WTC11 (cell line): ENCODE measurements around the gene TMEM150B. TPM values are rescaled to one million over a fixed set of nuclear protein-coding genes. Genes with fewer than 3 reads are reported as not detected.

Experiments used
- ATAC-seq: fragments of 200-7000 bp; cut with Tn5 transposase; 2 replicates; pipeline ENCODE4 v1.10.0; 2021; ENCODE audit warnings: mild to moderate bottlenecking, moderate library complexity
- CTCF ChIA-PET: fragments of 300-600 bp; sonication (Branson Sonifier 250); formaldehyde crosslinking; loops from one replicate; lab custom pipeline; 2021; ENCODE audit warnings: antibody characterized with exemption; lab: Charles Lee
- POLR2A ChIA-PET: fragments of 350-600 bp; sonication (Branson Sonifier 250); formaldehyde crosslinking; loops from one replicate; lab custom pipeline; 2021; ENCODE audit warnings: antibody characterized with exemption; lab: Charles Lee
- DNase-seq: peaks from one replicate; pipeline ENCODE4 v3.0.0; 2021; ENCODE audit warnings: low spot score
- H3K27ac Mint-ChIP-seq: 2 replicates; pipeline ENCODE4 v1.8.0; 2021; ENCODE audit warnings: mixed read lengths
- H3K27me3 Mint-ChIP-seq: 2 replicates; pipeline ENCODE4 v1.8.0; 2021; ENCODE audit warnings: low read depth, mild to moderate bottlenecking, moderate library complexity, mixed read lengths
- H3K36me3 Mint-ChIP-seq: 2 replicates; pipeline ENCODE4 v1.8.0; 2021; ENCODE audit warnings: mixed read lengths
- H3K4me1 Mint-ChIP-seq: 2 replicates; pipeline ENCODE4 v1.8.0; 2022; ENCODE audit warnings: mixed read lengths
- H3K4me3 Mint-ChIP-seq: 2 replicates; pipeline ENCODE4 v1.8.0; 2021; ENCODE audit warnings: mild to moderate bottlenecking, moderate library complexity, mixed read lengths
- H3K9me3 Mint-ChIP-seq: 2 replicates; pipeline ENCODE4 v1.8.0; 2021; ENCODE audit warnings: mixed read lengths
- ATF3 ChIP-seq: sonication (generic); formaldehyde crosslinking; conservative IDR thresholded peaks from 2 replicates; pipeline ENCODE4 v1.8.1; 2022; ENCODE audit warnings: mild to moderate bottlenecking, missing genetic modification reagents
- GRHL2 ChIP-seq: fragments of 250-450 bp; sonication (Bioruptor Pico); IDR thresholded peaks from 2 replicates; pipeline ENCODE4 v1.8.0; 2022; ENCODE audit warnings: mild to moderate bottlenecking, moderate library complexity; ENCODE audit not compliant: insufficient replicate concordance, severe bottlenecking
- HMGA2 ChIP-seq: fragments of 250-450 bp; sonication (Bioruptor Pico); IDR thresholded peaks from 2 replicates; pipeline ENCODE4 v1.4.0; 2021; ENCODE audit warnings: mild to moderate bottlenecking, moderate library complexity
- IRF2 ChIP-seq: sonication (generic); formaldehyde crosslinking; IDR thresholded peaks from 2 replicates; pipeline ENCODE4 v1.8.0; 2022; ENCODE audit warnings: low read depth, missing genetic modification reagents, borderline replicate concordance
- JUN ChIP-seq: sonication (generic); formaldehyde crosslinking; IDR thresholded peaks from 2 replicates; pipeline ENCODE4 v1.8.0; 2023; ENCODE audit warnings: mild to moderate bottlenecking, missing genetic modification reagents
- MAX ChIP-seq: sonication (generic); formaldehyde crosslinking; IDR thresholded peaks from 2 replicates; pipeline ENCODE4 v1.8.0; 2022; ENCODE audit warnings: mild to moderate bottlenecking, missing genetic modification reagents
- MLX ChIP-seq: sonication (generic); formaldehyde crosslinking; IDR thresholded peaks from 2 replicates; pipeline ENCODE4 v1.8.1; 2023; ENCODE audit warnings: mild to moderate bottlenecking, missing genetic modification reagents, moderate library complexity
- MXD4 ChIP-seq: fragments of 250-450 bp; sonication (Bioruptor Pico); IDR thresholded peaks from 2 replicates; pipeline ENCODE4 v1.8.0; 2021; ENCODE audit warnings: mild to moderate bottlenecking, moderate library complexity, borderline replicate concordance
- MYBL2 ChIP-seq: sonication (generic); formaldehyde crosslinking; IDR thresholded peaks from 2 replicates; pipeline ENCODE4 v1.8.1; 2023; ENCODE audit warnings: mild to moderate bottlenecking, moderate library complexity, missing genetic modification reagents
- RELA ChIP-seq: sonication (generic); formaldehyde crosslinking; IDR thresholded peaks from 2 replicates; pipeline ENCODE4 v1.8.1; 2022; ENCODE audit warnings: missing genetic modification reagents, mild to moderate bottlenecking, borderline replicate concordance
- STAT6 ChIP-seq: sonication (generic); formaldehyde crosslinking; conservative IDR thresholded peaks from 2 replicates; pipeline ENCODE4 v1.8.1; 2023; ENCODE audit warnings: mild to moderate bottlenecking, low read depth, missing genetic modification reagents, moderate library complexity
- TEAD4 ChIP-seq: sonication (generic); formaldehyde crosslinking; IDR thresholded peaks from 2 replicates; pipeline ENCODE4 v1.8.0; 2022; ENCODE audit warnings: mild to moderate bottlenecking, missing genetic modification reagents
- ZBTB21 ChIP-seq: sonication (generic); formaldehyde crosslinking; IDR thresholded peaks from 2 replicates; pipeline ENCODE4 v1.8.1; 2023; ENCODE audit warnings: mild to moderate bottlenecking, missing genetic modification reagents, borderline replicate concordance
- ZBTB43 ChIP-seq: sonication (generic); formaldehyde crosslinking; IDR thresholded peaks from 2 replicates; pipeline ENCODE4 v1.8.1; 2023; ENCODE audit warnings: mild to moderate bottlenecking, missing genetic modification reagents
- ZNF121 ChIP-seq: sonication (generic); formaldehyde crosslinking; IDR thresholded peaks from 2 replicates; pipeline ENCODE4 v1.8.0; 2023; ENCODE audit warnings: missing genetic modification reagents
- ZNF138 ChIP-seq: sonication (generic); formaldehyde crosslinking; conservative IDR thresholded peaks from 2 replicates; pipeline ENCODE4 v1.8.1; 2022; ENCODE audit warnings: mild to moderate bottlenecking, moderate library complexity, missing genetic modification reagents
- ZNF532 ChIP-seq: fragments of 250-450 bp; sonication (Bioruptor Pico); IDR thresholded peaks from 2 replicates; pipeline ENCODE4 v1.9.0; 2021; ENCODE audit warnings: mild to moderate bottlenecking, borderline replicate concordance
- total RNA-seq: library from RNA; stranded (reverse); gene quantifications from 3 replicates; pipeline ENCODE4 v1.2.3, GENCODE V29; 2021
- TF ChIP-seq, protein P1 (sequence below): sonication (generic); formaldehyde crosslinking; IDR thresholded peaks from 2 replicates; pipeline ENCODE4 v1.8.1; 2022; ENCODE audit warnings: mild to moderate bottlenecking, missing genetic modification reagents, moderate library complexity, borderline replicate concordance
- TF ChIP-seq, protein P2 (sequence below): sonication (generic); formaldehyde crosslinking; IDR thresholded peaks from 2 replicates; pipeline ENCODE4 v1.8.0; 2023; ENCODE audit warnings: missing genetic modification reagents

Gene TMEM150B
- total RNA-seq, 1 experiment from 2014 or later: 0.44 TPM

DNA sequence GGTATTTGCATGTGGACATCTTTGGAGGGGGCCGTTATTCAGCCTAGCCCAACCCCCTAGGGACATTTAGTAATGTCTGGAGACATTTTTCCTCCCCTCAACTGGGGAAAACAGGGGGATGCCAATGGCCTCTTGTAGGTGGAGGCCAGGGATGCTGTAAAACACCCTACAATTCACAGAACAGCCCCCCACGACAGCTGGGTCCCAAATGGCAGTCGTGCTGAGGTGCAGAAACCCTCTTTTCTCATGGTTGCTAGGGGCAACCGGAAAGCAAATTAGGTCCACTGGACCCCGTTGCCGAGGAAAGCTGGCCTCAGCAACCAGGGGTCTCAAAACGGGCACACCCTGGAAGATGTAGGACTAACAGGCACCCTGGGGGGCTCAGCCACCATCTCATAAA is 14.6 kb downstream of the TMEM150B start (continued):
- no peak for TF ChIP-seq ZBTB43 (CRISPR knock-in tag)
- no peak for TF ChIP-seq ATF3 (CRISPR knock-in tag)
- no peak for TF ChIP-seq STAT6 (CRISPR knock-in tag)
- TF ChIP-seq MLX: no peak
- TF ChIP-seq MYBL2 (CRISPR knock-in tag): no peak
- TF ChIP-seq HMGA2 (CRISPR knock-in tag): no peak
- no peak for TF ChIP-seq IRF2 (CRISPR knock-in tag)
- no peak for TF ChIP-seq JUN
- no peak for TF ChIP-seq MAX (CRISPR knock-in tag)

DNA sequence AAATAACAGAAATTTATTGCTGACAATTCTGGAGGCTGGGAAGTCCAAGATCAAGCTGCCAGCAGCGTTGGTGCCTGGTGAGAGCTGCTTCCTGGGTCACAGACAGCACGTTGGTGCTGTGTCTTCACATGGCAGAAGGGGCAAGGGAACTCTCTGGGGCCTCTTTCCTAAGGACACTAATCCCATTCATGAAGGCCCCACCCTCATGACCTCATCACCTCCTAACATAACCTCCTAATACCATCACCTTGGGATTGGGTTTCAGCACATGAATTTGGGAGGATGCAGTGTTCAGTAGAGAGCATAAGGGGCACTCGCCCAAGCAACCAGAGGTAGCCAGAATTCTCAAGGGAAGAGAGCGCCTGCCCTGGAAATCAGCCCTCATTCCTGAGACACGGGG is 15.7 kb downstream of the TMEM150B start:
- TF ChIP-seq ZNF532 (CRISPR knock-in tag) (no peak), ZNF138 (no peak), TEAD4 (CRISPR knock-in tag) (no peak), GRHL2 (no peak), RELA (no peak), ZNF121 (CRISPR knock-in tag) (no peak), ZBTB21 (CRISPR knock-in tag) (no peak), MXD4 (CRISPR knock-in tag) (no peak)
- TF ChIP-seq, protein P1, sequence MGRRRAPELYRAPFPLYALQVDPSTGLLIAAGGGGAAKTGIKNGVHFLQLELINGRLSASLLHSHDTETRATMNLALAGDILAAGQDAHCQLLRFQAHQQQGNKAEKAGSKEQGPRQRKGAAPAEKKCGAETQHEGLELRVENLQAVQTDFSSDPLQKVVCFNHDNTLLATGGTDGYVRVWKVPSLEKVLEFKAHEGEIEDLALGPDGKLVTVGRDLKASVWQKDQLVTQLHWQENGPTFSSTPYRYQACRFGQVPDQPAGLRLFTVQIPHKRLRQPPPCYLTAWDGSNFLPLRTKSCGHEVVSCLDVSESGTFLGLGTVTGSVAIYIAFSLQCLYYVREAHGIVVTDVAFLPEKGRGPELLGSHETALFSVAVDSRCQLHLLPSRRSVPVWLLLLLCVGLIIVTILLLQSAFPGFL (CRISPR knock-in tag): no peak
- TF ChIP-seq, protein P2, sequence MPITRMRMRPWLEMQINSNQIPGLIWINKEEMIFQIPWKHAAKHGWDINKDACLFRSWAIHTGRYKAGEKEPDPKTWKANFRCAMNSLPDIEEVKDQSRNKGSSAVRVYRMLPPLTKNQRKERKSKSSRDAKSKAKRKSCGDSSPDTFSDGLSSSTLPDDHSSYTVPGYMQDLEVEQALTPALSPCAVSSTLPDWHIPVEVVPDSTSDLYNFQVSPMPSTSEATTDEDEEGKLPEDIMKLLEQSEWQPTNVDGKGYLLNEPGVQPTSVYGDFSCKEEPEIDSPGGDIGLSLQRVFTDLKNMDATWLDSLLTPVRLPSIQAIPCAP (CRISPR knock-in tag): no peak
- TF ChIP-seq, all 79 proteins: peak for 0
- H3K27ac Mint-ChIP-seq: no peak overlapping the region
- peaks cover 6% of the 10 kb centered on the region for H3K4me1 Mint-ChIP-seq
- ATAC-seq (no peak), DNase-seq (no peak)
- CTCF ChIA-PET: no interaction called here
- peaks cover 31% of the 10 kb centered on the region for H3K36me3 Mint-ChIP-seq
- no peaks in the 10 kb centered on the region for H3K9me3 Mint-ChIP-seq
- H3K4me3 Mint-ChIP-seq: no peak overlapping the region
- POLR2A ChIA-PET: no interaction called here
- H3K27me3 Mint-ChIP-seq: no peaks in the 10 kb centered on the region
